OCI-M2 (cell line): ENCODE measurements around the gene SORBS2.
"Not testable (repeated sequence)": the region's sequence is repeated elsewhere in the genome, so short reads cannot be mapped to it uniquely, and the experiment has no call there.

Experiments
- DNase-seq: peaks from one replicate; lab custom pipeline; 2025; ENCODE audit not compliant: unreplicated experiment; lab: John Stamatoyannopoulos, UW

The SORBS2 gene

DNA sequence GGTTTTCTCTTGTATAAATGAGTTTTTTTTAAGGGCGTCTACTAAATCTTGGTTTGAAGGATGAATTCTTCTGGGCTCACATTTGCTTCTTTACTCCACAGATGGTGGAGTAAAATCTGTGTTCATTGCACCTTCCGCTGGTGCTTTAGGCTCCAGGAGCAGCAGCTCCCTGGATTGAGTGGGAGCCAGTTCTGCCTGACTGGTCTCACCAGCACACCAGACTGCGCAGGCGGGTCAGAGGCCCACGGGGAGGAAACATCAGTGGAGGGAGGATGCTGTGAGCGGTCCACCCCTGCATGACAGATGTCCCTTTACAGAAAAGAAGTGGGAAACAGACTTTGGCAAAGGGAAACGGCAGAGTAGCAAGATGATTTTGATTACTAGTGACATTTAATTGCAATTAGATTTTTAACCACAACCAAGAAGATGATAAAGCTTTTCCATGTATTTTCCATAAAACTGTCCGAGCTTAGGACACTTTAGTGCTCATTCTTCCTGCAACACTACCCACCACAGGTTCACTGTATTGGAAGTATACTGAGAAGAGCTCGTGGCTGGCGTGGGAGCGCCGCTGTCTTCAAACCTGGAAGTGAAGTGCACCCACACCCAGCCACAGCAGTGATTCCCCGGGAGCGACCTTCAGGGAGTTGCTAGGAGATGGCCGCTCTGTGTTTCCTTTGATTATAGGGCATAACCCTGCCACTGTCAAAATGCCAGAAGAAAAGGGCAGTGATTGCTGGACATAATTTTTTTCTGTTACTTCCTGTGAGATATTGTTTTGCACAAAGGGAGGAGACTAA, 95.2 kb downstream of the SORBS2 start:
- DNase-seq: no peak

DNA sequence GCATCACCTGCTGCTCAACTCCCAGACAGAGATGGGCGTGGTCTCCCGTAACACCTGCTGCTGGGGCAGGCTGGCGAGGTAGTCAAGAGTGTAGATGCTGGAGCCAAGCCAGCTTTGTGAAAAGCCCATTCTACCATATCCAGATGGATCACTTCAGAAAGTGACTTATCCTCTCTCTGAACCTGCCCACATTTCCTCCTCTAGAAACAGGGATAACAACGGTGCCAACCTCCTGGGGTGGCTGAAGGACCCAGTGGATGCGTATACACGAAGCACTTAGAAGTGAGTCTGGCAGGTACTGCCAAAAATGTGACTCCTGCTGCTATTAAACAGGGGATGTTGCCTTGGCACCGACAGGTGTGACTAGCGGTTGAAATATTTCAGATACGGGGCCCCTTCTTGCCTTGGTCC, 95.8 kb downstream of the SORBS2 start:
- DNase-seq: no peak

DNA sequence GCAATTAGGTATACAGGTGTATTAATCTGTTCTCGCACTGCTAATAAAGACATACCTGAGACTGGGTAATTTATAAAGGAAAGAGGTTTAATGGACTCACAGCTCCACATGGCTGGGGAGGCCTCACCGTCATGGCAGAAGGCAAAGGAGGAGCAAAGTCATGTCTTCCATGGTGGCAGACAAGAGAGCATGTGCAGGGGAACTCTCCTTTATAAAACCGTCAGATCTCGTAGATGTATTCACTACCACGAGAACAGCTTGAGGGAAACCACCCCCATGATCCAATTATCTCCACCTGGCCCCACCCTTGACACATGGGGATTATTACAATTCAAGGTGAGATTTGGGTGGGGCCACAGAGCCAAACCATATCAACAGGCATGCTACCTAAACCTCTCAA, 97.5 kb downstream of the SORBS2 start:
- DNase-seq: not testable (repeated sequence)

DNA sequence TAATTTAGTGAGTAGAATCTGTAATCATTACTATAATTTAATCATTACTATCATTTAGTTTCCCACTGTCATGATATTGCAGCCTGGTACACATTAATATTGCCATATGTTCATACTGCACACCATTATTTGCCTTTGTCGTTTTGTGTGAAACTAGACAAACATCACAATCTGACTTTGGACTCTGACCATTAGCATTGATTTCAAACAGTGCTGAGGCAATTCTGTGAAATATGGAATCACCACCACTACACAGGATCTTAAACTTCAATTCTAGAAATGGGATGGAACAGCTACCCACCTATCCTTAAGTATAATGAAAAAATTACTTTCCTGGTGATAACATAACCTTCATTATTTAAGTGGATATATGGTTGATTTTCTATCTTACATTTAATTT, 98.3 kb downstream of the SORBS2 start:
- no peak for DNase-seq

DNA sequence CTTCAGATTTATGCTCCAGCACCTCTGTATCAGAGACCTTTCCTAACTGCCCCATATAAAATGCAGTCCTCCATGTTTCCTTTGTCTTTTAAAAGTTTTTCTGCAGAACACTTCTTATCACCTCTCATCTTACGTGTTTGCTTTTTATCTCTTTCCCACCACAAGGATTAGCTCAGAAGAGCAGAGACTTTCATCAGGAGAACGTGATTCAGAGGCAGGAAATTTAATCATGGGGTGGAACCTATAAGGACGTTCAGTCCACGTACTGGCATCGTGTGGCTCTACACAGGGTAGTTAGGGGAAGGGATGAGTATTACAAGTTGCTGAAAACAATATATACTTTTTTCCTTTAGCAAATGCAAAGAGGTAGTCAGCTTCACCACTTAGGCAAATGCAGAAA, 98.7 kb downstream of the SORBS2 start:
- no peak for DNase-seq

DNA sequence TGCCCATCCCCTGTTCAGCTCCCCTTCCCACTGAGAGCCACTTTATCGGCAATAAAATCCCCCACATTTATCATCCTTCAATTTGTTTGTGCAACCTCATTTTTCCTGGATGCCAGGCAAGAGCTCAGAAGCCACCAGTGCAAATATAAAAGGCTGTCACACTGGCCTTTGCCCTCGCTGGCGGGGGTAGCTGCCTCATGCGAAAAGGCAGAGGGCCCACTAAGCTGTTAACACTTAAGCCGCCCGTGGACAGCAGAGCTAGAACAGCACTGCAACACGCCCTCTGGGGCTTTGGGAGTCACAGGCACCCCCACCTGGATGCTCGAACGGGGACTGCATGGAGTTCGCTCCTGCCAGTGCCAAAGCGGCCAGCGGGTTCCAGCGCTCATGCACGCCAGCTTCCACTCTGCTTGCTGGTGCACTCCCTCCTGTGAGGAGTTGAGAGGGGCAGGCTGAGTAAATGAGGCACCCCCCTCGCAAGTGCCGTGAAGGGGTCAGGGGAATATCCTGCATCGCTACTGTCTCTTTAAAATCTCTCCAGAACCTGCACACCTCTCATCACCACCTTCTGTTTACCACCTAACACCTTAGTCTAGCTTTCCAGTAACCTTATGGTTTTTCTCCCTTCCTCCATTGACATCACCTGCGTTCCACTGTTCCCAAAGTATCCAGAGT, 99.5 kb downstream of the SORBS2 start:
- DNase-seq: no peak

DNA sequence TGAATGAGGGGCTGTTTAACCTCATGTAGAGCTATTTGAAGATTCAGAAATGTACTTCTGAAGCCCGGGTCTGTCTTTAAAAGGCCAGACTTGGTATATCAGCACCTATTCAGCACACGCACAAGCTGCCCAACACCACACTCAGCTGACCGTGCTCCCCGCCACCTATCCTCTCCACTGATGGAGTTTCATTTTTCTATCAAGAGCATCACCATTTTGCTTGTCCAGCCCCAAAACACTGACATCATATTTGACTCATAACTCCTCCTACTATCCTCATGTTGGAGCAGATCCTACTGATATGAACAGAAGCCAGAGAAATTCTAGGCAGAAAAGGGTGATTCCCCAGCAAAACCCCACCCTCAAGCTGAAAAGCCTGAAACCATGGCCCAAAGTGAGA, 100.3 kb downstream of the SORBS2 start:
- DNase-seq: no peak

DNA sequence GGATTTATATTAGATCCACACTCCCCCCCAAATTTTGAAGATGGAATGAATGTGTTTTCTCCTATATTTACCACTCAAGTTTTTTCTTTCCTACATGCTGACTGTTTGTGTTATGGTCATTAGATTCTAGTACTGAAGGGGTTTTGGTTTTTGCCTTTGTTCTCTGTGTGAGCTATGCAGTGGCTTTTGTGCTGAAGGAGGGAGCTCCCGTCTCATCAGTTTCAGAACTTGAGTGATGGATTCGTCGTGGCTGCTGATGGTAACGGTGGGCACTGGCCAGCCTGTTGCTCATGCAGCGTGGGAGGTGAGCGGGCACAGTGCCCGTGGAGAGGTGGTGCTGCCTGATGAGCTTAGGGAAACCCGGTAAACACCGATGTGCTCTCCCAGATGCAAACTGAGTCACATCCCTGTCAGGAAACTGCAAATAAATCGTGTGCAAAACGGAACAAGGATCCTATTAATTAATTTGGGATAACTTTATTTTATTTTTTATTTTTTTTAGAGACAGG, 101.5 kb downstream of the SORBS2 start:
- DNase-seq: no peak

DNA sequence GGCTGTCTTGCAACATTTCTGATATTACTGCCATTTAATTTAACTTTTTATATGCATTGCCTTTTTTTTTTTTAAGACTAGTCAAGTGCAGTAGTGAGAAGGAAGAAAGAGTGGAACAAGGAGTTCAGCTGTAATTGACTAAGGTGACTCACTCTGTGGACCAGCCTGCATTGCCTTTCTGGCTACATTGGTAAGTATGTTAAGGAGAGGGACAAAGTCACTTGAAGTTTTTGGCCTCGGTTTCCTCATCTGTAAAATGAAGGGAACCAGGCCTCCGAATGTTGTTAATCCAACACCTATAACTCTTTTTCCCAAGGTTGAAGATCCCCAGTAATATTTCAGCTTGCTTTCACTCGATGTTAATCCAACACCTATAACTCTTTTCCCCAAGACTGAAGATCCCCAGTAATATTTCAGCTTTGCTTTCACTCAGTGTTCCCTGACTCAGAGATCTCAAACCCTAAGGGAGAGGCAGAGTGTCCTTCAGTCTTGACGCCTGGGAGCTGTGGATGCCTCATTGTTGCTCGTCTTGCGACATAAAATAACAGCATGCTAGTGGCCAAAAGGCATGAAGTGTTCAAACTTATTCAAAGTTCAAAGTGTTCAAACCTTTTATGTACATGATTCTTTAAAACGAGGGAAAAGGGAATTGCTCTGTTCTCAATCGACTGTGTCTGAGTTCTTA, 102.0 kb downstream of the SORBS2 start:
- DNase-seq: no peak

DNA sequence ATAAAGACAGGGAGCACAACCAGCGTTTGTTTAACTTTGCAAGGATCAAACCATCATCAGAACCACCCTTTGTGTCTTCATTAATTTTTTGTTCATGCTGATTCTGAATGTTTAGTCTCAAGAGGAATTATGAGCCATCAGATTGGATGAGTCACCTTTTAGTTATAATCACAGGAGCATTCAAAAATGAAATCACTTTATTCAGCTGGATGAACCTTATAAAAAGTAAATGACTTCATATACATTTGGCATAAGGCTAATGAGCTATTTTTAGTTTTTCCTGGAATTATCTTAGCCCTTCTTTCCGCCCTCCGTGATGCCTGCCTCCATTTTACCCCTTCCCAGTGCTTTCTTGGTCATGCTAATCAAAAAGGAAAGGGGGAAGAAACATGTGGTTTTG, 103.6 kb downstream of the SORBS2 start:
- no peak for DNase-seq

DNA sequence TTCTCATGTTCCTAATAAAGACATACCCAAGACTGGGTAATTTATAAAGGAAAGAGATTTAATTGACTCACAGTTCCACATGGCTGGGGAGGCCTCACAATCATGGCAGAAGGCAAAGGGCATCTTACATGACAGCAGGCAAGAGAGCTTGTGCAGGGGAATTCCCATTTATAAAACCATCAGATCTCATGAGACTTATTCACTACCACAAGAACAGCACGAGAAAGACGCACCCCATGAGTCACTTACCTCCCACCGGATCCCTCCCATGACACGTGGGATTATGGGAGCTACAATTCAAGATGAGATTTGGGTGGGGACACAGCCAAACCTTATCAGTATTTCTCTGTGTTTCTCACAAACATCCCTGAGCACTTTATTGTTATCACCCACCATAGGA, 104.4 kb downstream of the SORBS2 start:
- DNase-seq: not testable (repeated sequence)

DNA sequence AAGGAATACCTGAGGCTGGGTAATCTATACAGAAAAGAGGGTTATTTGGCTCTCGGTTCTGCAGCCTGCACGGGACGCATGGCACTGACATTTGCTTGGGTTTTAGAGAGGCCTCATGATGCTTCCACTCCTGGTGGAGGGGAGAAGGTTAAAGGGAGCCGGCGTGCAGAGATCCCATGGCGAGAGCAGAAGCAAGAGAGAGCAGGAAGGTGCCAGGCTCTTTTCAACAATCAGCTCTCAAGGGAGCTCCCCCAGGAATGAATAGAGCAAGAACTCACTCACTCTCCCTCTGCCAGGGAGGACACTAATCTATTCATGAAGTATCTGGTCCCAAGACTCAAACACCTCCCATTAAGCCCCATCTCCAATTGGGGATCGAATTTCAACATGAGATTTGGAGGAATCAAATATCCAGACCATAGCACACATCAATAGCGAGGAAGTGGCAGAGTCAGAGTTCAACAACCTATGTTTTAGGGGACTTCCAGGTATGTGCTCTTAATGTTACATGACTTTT, 109.8 kb downstream of the SORBS2 start:
- DNase-seq: no peak

DNA sequence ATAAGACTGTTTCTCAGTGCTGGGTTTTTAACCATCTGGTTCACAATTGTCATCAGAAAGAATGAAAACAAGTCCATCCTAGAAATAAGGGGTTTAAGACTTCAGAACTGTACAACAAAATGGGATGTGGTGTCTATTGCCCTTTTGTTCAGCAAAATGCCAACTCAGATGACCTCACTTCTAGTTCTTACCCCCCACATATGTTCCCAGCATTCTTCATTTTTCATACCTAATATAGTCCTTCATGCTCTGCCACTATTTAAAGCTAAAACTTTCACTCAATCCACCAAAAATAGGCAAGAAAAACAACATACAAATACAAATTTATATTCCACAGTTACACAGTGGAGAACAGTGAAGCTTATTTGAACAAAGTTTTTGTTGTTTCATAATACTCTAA, 111.4 kb downstream of the SORBS2 start:
- no peak for DNase-seq

DNA sequence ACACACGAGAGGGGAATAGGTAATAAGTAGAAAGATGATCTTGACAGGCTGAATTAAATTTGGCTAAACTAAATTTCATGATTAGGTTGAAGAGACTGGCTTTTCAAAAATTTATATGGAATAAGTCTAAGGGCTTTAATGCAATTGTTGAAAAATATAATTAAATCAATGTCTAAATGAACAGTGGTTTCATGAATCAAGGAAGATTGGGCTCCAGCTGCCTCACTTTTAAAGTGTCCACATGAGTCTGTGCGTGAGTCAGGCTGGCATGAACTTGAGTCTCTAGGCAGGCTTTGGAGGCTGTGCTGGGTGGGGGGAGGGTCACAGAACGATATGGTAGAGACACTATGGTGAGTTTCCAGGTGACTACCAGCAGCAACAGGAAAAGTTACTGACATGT, 111.9 kb downstream of the SORBS2 start:
- DNase-seq: no peak

DNA sequence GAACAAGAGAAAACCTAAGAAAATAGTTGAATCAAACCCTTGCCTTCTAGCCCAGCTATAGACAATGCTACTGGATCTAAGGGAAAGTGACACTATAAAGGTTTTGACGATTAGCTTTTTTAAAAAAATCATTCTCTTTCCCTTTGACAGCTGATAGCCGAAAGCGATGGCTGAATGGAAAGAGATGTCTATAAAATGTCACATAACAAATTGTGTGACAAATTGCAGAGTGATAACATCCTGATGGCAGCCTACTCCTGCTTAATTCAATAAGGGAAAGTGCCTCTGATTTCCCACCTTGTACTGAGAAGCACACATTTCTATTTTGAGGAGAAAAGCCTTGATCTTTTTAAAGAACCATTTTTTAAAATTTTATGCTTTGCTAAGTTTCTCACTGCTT, 114.5 kb downstream of the SORBS2 start:
- no peak for DNase-seq

DNA sequence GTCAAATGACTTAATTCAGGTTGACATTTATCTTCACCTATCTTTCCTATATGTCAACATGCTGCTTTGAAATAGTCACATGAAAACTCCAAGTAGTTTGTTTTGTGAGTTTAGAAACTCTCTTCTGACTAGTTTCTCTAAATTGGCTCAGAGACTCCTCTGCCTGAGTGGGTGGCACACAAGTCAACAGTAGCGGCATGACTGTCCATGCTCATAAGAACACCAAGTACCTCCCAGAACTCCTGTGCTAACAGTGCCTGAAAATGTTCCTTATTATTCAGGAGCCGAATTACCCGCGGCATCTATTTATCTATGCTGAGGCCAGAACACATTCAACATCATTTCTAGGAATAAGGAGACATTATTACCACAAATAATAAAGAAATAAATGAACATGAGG, 116.3 kb downstream of the SORBS2 start:
- DNase-seq: no peak

DNA sequence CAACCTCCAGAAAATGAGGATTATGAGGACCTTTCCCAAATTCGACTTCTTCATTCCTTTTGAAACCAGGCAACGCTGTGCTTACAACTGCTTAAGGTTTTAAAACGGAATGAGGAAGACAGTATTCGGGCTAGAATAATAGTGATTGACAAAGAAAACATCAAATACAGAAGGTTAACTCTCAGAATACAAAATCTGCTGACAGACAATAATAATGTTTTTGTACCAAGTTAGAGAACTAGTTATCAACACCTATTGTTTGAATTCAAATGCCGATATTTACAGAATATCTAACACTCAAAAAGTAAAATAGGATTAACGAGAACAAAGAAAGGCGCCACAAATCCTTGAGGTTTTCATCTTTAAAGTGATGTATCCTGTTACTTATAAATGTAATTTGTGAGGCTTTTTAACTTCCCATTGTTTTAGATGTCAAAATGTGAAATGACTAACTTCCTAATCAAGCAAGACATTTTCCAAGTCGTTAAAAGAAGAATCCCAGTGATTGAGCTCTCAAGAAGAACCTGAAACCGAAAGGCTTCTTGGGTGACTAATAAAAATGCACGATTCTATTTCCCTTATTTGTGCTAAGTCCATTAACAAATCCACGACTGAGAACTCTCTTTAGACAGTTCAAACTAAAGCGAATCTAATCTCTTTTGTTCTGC, 118.3 kb downstream of the SORBS2 start:
- DNase-seq: no peak

DNA sequence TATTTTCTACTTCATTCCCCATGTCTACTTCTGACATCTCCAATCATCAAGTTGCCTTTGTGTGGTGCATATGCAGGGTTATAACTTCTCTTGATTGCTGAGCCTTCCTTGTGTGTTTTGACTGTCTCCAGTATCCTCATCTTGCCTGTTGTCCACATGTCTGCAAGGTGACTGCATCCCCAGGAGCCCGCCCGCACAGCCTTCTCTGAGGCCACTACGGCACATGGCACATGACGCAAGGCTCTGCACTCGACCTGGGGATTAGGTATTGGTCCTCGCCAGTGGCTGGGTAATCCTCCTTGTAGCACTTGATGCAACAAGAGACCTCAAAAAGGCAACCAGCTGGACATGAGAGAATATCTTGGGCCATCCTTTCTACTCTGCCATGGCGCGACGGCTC, 122.6 kb downstream of the SORBS2 start:
- DNase-seq: no peak

DNA sequence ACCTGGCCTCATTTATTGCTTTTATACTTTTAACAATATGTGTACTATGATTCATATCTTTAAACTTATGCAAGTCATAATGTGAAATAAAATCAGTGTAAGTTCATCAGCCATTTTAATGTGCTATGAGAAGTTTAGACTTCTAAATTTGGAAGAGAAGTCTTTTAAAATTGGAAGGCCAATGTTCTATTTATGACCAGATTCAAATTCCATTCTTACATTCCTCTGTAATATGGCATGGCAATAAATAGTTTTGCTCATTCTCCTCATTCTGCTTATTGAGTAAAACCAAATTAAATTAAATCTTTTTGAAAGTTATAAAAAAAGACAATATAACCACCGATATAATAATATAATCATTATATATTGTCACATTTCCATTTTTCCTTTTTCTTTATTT, 126.2 kb downstream of the SORBS2 start:
- DNase-seq: no peak

DNA sequence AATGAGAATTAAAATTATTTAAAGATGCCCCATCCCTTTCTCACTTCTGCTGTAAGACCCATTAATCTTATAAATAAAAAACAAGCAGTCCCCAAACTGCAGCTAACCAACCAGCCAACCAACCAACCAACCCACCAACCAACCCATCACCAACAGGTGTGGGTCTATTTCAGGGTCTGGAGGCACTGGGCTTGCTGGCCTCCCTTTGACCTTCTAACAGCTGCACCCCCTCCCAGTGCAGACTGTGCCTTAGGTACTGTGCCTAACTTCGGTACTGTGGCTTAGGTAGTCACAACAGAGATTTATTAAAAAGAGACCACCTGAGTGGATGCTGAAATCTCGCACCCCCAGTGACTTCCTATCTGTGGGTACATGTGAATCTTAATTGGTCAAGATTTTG, 128.1 kb downstream of the SORBS2 start:
- DNase-seq: no peak

DNA sequence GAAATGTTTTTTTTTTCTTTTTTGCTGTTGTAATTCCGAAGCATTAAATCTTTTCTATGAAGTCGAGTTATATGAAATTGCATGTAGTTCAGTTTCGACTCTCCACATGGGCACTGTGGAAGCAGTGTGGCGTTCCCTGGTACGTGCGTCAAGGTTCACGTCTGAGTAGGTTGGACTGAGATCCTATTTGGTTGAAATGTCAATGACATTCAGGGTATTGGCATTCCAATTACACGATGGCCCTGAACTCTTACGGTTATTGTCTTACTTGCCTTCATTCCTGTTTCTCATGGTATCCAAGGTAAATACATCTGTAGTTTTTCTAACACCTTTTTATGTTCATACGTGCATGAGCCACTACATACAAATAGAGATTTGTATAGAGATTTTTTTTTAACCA, 128.8 kb downstream of the SORBS2 start:
- DNase-seq: no peak
